Tibial artery (tissue), 4 donors: ENCODE measurements around the gene DNAH17.

Source experiments
- DNase-seq, 2 donors: peaks; one replicate each; pipeline ENCODE4 v3.0.0-alpha.2; 2019
- H3K27ac ChIP-seq, 2 donors: fragments of 200-600 bp; sonication (generic) in 1 of 2; 1 replicate in 1 of 2; 2 replicates in 1 of 2; pipeline ENCODE4 v1.5.1; 2018 to 2019; ENCODE audit warnings: mild to moderate bottlenecking in 1 of 2
- H3K27me3 ChIP-seq, 2 donors: fragments of 200-600 bp; sonication (generic) in 1 of 2; one replicate each; pipeline versions ENCODE4 v1.5.1 to v1.6.0; 2016 to 2019
- H3K36me3 ChIP-seq, 3 donors: fragments of 200-600 bp; sonication (generic) in 2 of 3; one replicate each; pipeline ENCODE4 v1.5.1; 2016 to 2019; ENCODE audit warnings: mild to moderate bottlenecking in 2 of 3
- H3K4me1 ChIP-seq, 4 donors: fragments of 200-600 bp; sonication (generic) in 2 of 4; 1 replicate in 3 of 4; 2 replicates in 1 of 4; pipeline ENCODE4 v1.5.1; 2016 to 2019
- H3K4me3 ChIP-seq, 2 donors: fragments of 200-600 bp; sonication (generic) in 1 of 2; 1 replicate in 1 of 2; 2 replicates in 1 of 2; pipeline ENCODE4 v1.5.1; 2018 to 2019; ENCODE audit warnings: mild to moderate bottlenecking in 2 of 2
- H3K9me3 ChIP-seq, 3 donors: fragments of 200-600 bp; sonication (generic) in 1 of 3; one replicate each; pipeline ENCODE4 v1.5.1; 2016 to 2019
- intact Hi-C: fragments of 100-400 bp; cut with DNase I; formaldehyde crosslinking; loops from one replicate; pipeline ENCODE4 v1.15.0; 2023; ENCODE audit warnings: low total_unique reads
- TF ChIP-seq, protein P1 (sequence below), 2 experiments: fragments of 200-600 bp in 1 of 2; fragments of 450-650 bp in 1 of 2; IDR thresholded peaks; one replicate each; pipeline ENCODE4 v1.5.1; 2017 to 2019; ENCODE audit warnings: antibody characterized with exemption in 2 of 2, mild to moderate bottlenecking in 1 of 2, moderate library complexity in 1 of 2

The DNAH17 gene

DNA sequence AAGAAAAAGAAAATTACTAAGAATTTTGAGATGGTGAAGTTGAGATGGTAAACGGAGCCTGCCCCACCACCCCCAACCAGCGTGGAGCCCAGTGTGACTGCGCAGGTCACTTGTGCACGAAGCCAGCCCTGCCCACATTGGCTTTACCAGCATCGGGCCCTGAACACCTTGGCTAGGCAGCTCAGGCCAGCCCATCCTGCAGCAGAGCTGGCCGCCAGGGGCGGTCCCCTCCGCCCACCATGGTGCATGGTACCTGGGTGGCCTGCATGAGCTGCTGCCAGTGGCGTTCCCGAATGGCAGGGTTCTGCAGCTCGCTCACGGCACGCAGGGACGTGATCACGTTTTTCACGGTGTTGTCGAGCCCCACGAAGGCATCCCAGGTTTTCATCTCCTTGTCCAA, 62.7 kb downstream of the DNAH17 start:
- intact Hi-C loops = no loop called here
- H3K4me3 ChIP-seq = no peak overlapping the region

DNA sequence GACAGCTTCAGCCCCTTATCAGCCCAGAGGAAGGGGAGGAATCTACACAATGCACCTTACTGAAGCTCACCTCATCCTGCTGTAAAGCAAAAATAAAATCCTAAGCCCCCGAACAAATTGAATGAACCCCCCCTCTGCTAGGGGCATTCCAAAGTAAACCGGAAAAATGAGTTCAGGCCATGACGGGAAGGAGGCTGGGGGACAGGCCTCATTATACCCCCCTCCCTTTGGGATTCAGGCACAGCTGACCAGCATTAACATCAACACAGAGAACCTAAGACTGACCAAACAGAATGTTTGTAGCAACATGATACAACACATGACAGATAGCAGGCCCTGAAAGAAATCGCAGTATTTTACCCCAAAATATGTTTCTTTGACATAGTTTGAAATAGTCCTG, 64.2 kb downstream of the DNAH17 start:
- H3K9me3 ChIP-seq = no peaks in the 10 kb centered on the region
- TF ChIP-seq, protein P1, sequence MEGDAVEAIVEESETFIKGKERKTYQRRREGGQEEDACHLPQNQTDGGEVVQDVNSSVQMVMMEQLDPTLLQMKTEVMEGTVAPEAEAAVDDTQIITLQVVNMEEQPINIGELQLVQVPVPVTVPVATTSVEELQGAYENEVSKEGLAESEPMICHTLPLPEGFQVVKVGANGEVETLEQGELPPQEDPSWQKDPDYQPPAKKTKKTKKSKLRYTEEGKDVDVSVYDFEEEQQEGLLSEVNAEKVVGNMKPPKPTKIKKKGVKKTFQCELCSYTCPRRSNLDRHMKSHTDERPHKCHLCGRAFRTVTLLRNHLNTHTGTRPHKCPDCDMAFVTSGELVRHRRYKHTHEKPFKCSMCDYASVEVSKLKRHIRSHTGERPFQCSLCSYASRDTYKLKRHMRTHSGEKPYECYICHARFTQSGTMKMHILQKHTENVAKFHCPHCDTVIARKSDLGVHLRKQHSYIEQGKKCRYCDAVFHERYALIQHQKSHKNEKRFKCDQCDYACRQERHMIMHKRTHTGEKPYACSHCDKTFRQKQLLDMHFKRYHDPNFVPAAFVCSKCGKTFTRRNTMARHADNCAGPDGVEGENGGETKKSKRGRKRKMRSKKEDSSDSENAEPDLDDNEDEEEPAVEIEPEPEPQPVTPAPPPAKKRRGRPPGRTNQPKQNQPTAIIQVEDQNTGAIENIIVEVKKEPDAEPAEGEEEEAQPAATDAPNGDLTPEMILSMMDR (IDR thresholded peaks at IDR 0.05) = no peak
- no peak overlapping the region for H3K27ac ChIP-seq
- no peaks in the 10 kb centered on the region for H3K4me1 ChIP-seq
- intact Hi-C loops = no loop called here
- no peak overlapping the region for H3K4me3 ChIP-seq
- no peaks in the 10 kb centered on the region for H3K27me3 ChIP-seq
- no peak for DNase-seq
- H3K36me3 ChIP-seq = no peaks in the 10 kb centered on the region

More for the DNA sequence above, 62.7 kb downstream of the DNAH17 start:
- Histone ChIP-seq H3K27me3 (no peaks in the 10 kb centered on the region), H3K27ac (no peak overlapping the region), H3K36me3 (no peaks in the 10 kb centered on the region), H3K9me3 (no peaks in the 10 kb centered on the region), H3K4me1 (no peaks in the 10 kb centered on the region)
- TF ChIP-seq, protein P1 (IDR thresholded peaks at IDR 0.05) = no peak
- DNase-seq = no peak

DNA sequence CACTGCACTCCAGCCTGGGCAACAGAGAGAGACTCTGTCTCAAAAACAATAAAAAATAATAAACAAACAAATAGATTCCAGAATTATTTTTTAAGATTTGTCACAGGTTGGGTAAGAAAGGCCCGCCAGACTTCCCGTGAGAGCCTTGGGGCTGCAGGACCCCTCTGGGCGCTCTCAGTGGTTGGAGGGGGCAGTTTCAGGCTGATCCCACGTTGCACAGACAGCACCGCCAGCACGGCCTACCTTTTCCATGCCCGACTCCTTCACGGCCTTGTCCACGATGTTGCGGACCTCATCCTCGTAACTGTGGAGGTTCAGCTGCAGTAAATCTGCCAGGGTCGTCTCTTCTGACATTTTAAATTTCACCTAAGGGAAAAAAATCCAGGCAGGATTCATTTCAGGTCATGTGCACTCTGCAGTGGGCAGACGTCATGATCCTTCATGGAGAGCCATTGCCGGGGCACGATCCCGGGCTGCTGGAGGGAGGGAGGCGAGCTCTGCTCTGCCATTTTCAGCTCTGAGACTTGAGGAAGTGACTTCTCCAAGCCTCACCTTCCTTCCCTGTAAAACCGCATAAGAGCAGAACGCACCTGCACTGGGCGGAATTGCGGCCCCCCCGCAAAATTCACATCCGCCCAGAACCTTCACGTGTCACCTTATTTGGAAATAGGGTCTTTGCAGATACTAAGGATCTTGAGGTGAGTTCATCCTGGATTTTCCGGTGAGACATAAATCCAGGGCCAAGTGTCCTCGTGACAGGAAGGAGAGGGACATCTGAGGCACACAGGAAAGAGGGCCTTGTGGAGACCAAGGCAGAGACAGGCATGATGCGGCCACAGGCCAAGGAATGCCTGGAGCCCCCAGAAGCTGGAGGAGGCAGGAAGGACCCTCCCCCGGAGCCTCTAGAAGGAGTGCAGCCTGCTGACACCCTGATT, 66.8 kb downstream of the DNAH17 start:
- intact Hi-C loops = no loop called here
- no peak for DNase-seq

DNA sequence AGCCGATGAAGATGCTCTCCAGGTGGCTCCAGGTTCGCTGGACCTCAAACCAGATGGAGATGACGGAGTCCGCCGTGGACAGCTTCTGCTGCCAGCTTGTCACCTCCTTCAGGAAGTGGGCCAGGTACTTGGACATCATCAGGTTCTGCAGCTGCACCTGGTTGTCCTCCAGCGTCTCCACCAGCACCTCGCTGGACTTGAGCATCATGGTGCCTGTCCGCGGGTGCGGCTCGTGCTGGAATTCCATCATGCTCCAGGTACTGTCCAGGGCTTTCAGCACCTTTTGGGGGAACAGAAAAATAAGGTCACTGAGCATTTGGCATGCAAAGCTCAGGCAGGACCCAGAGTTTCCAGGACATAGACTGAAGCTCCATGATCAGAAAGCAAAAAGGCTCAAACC, 69.7 kb downstream of the DNAH17 start:
- no peak for DNase-seq
- H3K4me3 ChIP-seq = no peak overlapping the region
- H3K36me3 ChIP-seq = no peaks in the 10 kb centered on the region
- TF ChIP-seq, protein P1 (IDR thresholded peaks at IDR 0.05) = no peak
- no peak overlapping the region for H3K27ac ChIP-seq
- intact Hi-C loops = no loop called here
- no peaks in the 10 kb centered on the region for H3K9me3 ChIP-seq
- no peaks in the 10 kb centered on the region for H3K27me3 ChIP-seq
- no peaks in the 10 kb centered on the region for H3K4me1 ChIP-seq

More for the DNA sequence above, 66.8 kb downstream of the DNAH17 start:
- no peak overlapping the region for H3K4me3 ChIP-seq
- TF ChIP-seq, protein P1 (IDR thresholded peaks at IDR 0.05) = no peak
- no peaks in the 10 kb centered on the region for H3K36me3 ChIP-seq
- H3K27me3 ChIP-seq = no peaks in the 10 kb centered on the region
- no peak overlapping the region for H3K27ac ChIP-seq
- no peaks in the 10 kb centered on the region for H3K9me3 ChIP-seq
- no peaks in the 10 kb centered on the region for H3K4me1 ChIP-seq

DNA sequence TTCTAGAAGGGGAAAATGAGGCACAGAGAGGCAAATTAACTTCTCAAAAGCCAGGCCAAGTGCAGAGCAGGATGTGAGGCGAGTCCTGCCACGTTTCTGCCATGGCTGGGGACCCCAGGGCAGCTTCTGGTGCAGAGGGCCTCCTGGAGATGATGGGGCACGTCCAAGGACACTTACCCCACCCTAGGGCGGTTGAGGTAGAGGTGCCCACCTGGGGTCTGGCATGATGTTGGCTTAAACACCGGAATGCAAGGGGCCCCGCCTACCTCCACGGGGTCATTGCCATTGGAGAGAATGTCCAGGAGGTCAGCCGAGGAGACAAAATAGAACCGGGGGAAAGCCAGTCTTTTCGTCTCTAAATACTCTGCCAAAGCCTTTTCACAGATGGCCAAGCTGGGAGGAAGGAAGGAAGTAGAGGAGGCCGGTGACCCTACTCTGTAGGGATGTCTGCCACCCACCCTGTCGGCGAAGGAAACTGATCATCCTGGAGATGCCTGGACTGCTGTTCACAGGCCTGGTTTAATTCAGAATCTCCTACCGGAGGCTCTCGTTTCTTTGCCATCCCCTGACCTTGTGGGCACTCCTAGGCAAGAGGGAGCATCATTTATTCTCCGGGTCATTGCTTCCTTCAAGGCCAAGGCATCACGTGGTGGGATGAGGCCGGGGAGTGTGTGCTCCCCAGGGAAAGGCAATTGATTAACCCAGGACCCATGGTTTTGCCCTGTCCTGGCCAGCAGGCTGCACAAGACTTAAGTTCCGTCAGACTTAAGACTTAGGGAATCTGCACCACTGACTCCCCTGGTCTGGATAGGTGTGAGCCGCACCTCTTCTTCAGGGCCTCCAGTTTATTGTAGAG, 70.5 kb downstream of the DNAH17 start:
- H3K4me1 ChIP-seq = no peaks in the 10 kb centered on the region
- no peaks in the 10 kb centered on the region for H3K27me3 ChIP-seq
- TF ChIP-seq, protein P1 (IDR thresholded peaks at IDR 0.05) = no peak
- DNase-seq = no peak
- no peaks in the 10 kb centered on the region for H3K36me3 ChIP-seq
- H3K27ac ChIP-seq = no peak overlapping the region
- intact Hi-C loops = no loop called here
- no peaks in the 10 kb centered on the region for H3K9me3 ChIP-seq
- no peak overlapping the region for H3K4me3 ChIP-seq
